HCT116 (cell line): ENCODE data around the gene ADAMTS14. TPM values are rescaled to one million over a fixed set of nuclear protein-coding genes. Genes with fewer than 3 reads are reported as not detected.
"Not testable (repeated sequence)": the region's sequence is repeated elsewhere in the genome, so short reads cannot be mapped to it uniquely, and the experiment has no call there.

Experiments used
- ATAC-seq: fragments of 200-7000 bp; cut with Tn5 transposase; 2 replicates; pipeline ENCODE4 v1.9.1; 2020; ENCODE audit warnings: mild to moderate bottlenecking, moderate library complexity
- BruUV-seq: library from RNA; stranded (reverse); fragments of 400-500 nt; replicated peaks from 2 replicates; lab custom pipeline; 2021; lab: Mats Ljungman, UMichigan
- CTCF ChIA-PET: fragments of 300-600 bp; sonication (Branson Sonifier 250); formaldehyde crosslinking; loops from one replicate; lab custom pipeline; 2021; ENCODE audit warnings: antibody characterized with exemption; lab: Charles Lee
- POLR2A ChIA-PET: fragments of 300-600, 350-600 bp; sonication (Branson Sonifier 250); formaldehyde crosslinking; loops from one replicate; lab custom pipeline; 2021; ENCODE audit warnings: antibody characterized with exemption; lab: Charles Lee
- RAD21 ChIA-PET, 2 experiments: fragments of 300-600 bp; sonication (Branson Sonifier 250); formaldehyde crosslinking; loops; one replicate each; lab custom pipeline; 2023; ENCODE audit warnings: low total read pairs in 2 of 2; ENCODE audit not compliant: uncharacterized antibody in 2 of 2, unreplicated experiment in 2 of 2, low non-redundant PET in 1 of 2; lab: Charles Lee
- DNase-seq: peaks from one replicate; pipeline ENCODE4 v3.0.0-alpha.2; 2010; ENCODE audit warnings: low read depth, low spot score
- H2AFZ ChIP-seq: fragments of 200-600 bp; shearing (Covaris generic), sonication (generic); 2 replicates; pipeline ENCODE4 v1.6.1; 2017; ENCODE audit warnings: low read depth, mixed run types, mixed read lengths, antibody characterized with exemption, low read length; ENCODE audit not compliant: poor library complexity, severe bottlenecking
- H3K27ac ChIP-seq: 2 replicates; pipeline ENCODE4 v1.5.1; 2012; ENCODE audit warnings: low read depth, low read length
- H3K27me3 ChIP-seq: fragments of 200-600 bp; sonication (generic); 2 replicates; pipeline ENCODE4 v1.6.1; 2016; ENCODE audit warnings: mixed run types, low read length, mixed read lengths; ENCODE audit not compliant: insufficient read depth
- H3K36me3 ChIP-seq, 2 experiments: fragments of 200-500 bp in 1 of 2; fragments of 200-600 bp in 1 of 2; sonication (Bioruptor generic) in 1 of 2; sonication (generic) in 1 of 2; 2 replicates each; pipeline versions ENCODE4 v1.5.1 to v1.6.1; 2014 to 2016; ENCODE audit warnings: low read length in 2 of 2, inconsistent platforms in 1 of 2, mixed read lengths in 1 of 2, mixed run types in 1 of 2; ENCODE audit not compliant: insufficient read depth in 2 of 2, control insufficient read depth in 1 of 2
- H3K4me1 ChIP-seq, 2 experiments: fragments of 200-600 bp in 1 of 2; sonication (generic) in 1 of 2; 2 replicates each; pipeline versions ENCODE4 v1.5.1 to v1.6.1; 2012 to 2017; ENCODE audit warnings: low read length in 2 of 2, inconsistent platforms in 1 of 2, mild to moderate bottlenecking in 1 of 2, mixed read lengths in 1 of 2, mixed run types in 1 of 2, moderate library complexity in 1 of 2; ENCODE audit not compliant: insufficient read depth in 2 of 2, control insufficient read depth in 1 of 2
- H3K4me2 ChIP-seq: fragments of 200-600 bp; sonication (generic); 2 replicates; pipeline ENCODE4 v1.6.1; 2017; ENCODE audit warnings: mixed run types, low read length, mixed read lengths
- H3K4me3 ChIP-seq, 2 experiments: fragments of 200-600 bp in 1 of 2; sonication (generic) in 1 of 2; replicated peaks in 1 of 2; 2 replicates each; pipeline ENCODE4 v1.5.1; 2011 to 2016; ENCODE audit warnings: low read length in 2 of 2, control low read depth in 1 of 2, low read depth in 1 of 2, mild to moderate bottlenecking in 1 of 2, mixed read lengths in 1 of 2, mixed run types in 1 of 2
- H3K79me2 ChIP-seq: fragments of 200-600 bp; sonication (generic); 2 replicates; pipeline ENCODE4 v1.6.1; 2017; ENCODE audit warnings: mild to moderate bottlenecking, mixed run types, low read length, moderate library complexity, mixed read lengths; ENCODE audit not compliant: insufficient read depth
- H3K9ac ChIP-seq: fragments of 200-600 bp; sonication (generic); 2 replicates; pipeline ENCODE4 v1.6.1; 2016; ENCODE audit warnings: low read length, mixed read lengths
- H3K9me2 ChIP-seq: fragments of 200-600 bp; sonication (generic), shearing (Covaris generic); 2 replicates; pipeline ENCODE4 v1.6.1; 2017; ENCODE audit warnings: mixed run types, mild to moderate bottlenecking, moderate library complexity; ENCODE audit not compliant: insufficient read depth
- H3K9me3 ChIP-seq, 2 experiments: fragments of 200-500 bp in 1 of 2; fragments of 200-600 bp in 1 of 2; sonication (Bioruptor generic) in 1 of 2; sonication (generic) in 1 of 2; 2 replicates each; pipeline ENCODE4 v1.6.1; 2014 to 2017; ENCODE audit warnings: low read length in 2 of 2, mixed read lengths in 2 of 2, inconsistent platforms in 1 of 2, low read depth in 1 of 2, mild to moderate bottlenecking in 1 of 2, mixed run types in 1 of 2, moderate library complexity in 1 of 2; ENCODE audit not compliant: control insufficient read depth in 1 of 2, insufficient read depth in 1 of 2
- H4K20me1 ChIP-seq: fragments of 200-600 bp; sonication (generic), shearing (Covaris generic); 2 replicates; pipeline ENCODE4 v1.6.1; 2017; ENCODE audit warnings: mixed run types, mild to moderate bottlenecking, moderate library complexity; ENCODE audit not compliant: insufficient read depth
- CBX3 ChIP-seq: IDR thresholded peaks from 2 replicates; pipeline ENCODE4 v1.6.1; 2012; ENCODE audit warnings: low read depth
- EZH2 ChIP-seq: fragments of 200-600 bp; sonication (generic); IDR thresholded peaks from 2 replicates; pipeline ENCODE4 v1.6.1; 2017; ENCODE audit warnings: antibody characterized with exemption, mixed run types
- FOSL1 ChIP-seq: IDR thresholded peaks from 2 replicates; pipeline ENCODE4 v1.6.1; 2012; ENCODE audit warnings: low read depth
- JUND ChIP-seq: IDR thresholded peaks from 2 replicates; pipeline ENCODE4 v1.6.1; 2012
- MAX ChIP-seq: IDR thresholded peaks from 2 replicates; pipeline ENCODE4 v1.6.1; 2012
- POLR2AphosphoS5 ChIP-seq: IDR thresholded peaks from 2 replicates; pipeline ENCODE4 v1.6.1; 2011; ENCODE audit warnings: mild to moderate bottlenecking, low read depth, low read length, moderate library complexity
- SP1 ChIP-seq: IDR thresholded peaks from 2 replicates; pipeline ENCODE4 v1.6.1; 2012; ENCODE audit warnings: low read depth
- intact Hi-C: fragments of 100-400 bp; cut with micrococcal nuclease; formaldehyde crosslinking; loops from 2 replicates; pipeline ENCODE4 v1.10.0; 2022
- total RNA-seq: library from RNA; stranded (reverse); gene quantifications from one replicate; pipeline ENCODE4 v1.2.1, GENCODE V29; 2021; ENCODE audit not compliant: unreplicated experiment

Gene ADAMTS14
- total RNA-seq, 1 experiment from 2014 or later: 13.2 TPM

- ATAC-seq (peak; percentile 99), DNase-seq (peak; percentile 48)
- H4K20me1 ChIP-seq: no peaks in the 10 kb centered on the region
- no peaks in the 10 kb centered on the region for H3K36me3 ChIP-seq
- no peak overlapping the region; a peak in 1 of 4 replicates for H3K4me3 ChIP-seq
- no peaks in the 10 kb centered on the region for H3K27me3 ChIP-seq
- no peaks in the 10 kb centered on the region; a peak in 1 of 4 replicates for H3K9me3 ChIP-seq
- CTCF ChIA-PET: no interaction called here
- H3K79me2 ChIP-seq: no peaks in the 10 kb centered on the region
- no peaks in the 10 kb centered on the region for H3K9me2 ChIP-seq
- TF ChIP-seq FOSL1 (peak; percentile 63), EZH2 (no peak), CBX3 (peak; percentile 3; the same call in 1 of the 2 replicates), JUND (peak; percentile 32; the same call in 1 of the 2 replicates), POLR2AphosphoS5 (peak; percentile 52)
- intact Hi-C loops: no loop called here
- peak overlapping the region; percentile 61 for H3K4me2 ChIP-seq
- peaks cover 16 to 34% of the 10 kb centered on the region in 2 experiments for H3K4me1 ChIP-seq
- H2AFZ ChIP-seq: no peak overlapping the region
- POLR2A ChIA-PET: no interaction called here
- BruUV-seq: TSS peak; percentile 98
- peak overlapping the region; percentile 49 for H3K9ac ChIP-seq
- RAD21 ChIA-PET: no interaction called here
- peak overlapping the region; percentile 45 for H3K27ac ChIP-seq
These were observed 38.3 kb upstream of the ADAMTS14 start for GRCh38 chr10:70634011-70634410.

GRCh38 chr10:70634515-70634914, 37.8 kb upstream of the ADAMTS14 start:
- H3K9me3 ChIP-seq, intact Hi-C loops, H3K27me3 ChIP-seq, H3K4me3 ChIP-seq, BruUV-seq, RAD21 ChIA-PET, H4K20me1 ChIP-seq, H3K36me3 ChIP-seq, H3K9me2 ChIP-seq, CTCF ChIA-PET, POLR2A ChIA-PET, H3K79me2 ChIP-seq: not testable (repeated sequence)
- ATAC-seq: peak; percentile 65
- TF ChIP-seq MAX (peak; percentile 49; the same call in 1 of the 2 replicates), FOSL1 (peak; percentile 52; the same call in 1 of the 2 replicates), SP1 (peak; percentile 62), JUND (peak; percentile 51), CBX3 (peak; percentile 71; the same call in 1 of the 2 replicates)
- peak overlapping the region; percentile 45; the same call in 1 of the 2 replicates for H3K27ac ChIP-seq
- H3K4me2 ChIP-seq: peak overlapping the region; percentile 61
- H2AFZ ChIP-seq: peak overlapping the region; percentile 26
- peaks cover 16 to 34% of the 10 kb centered on the region in 2 experiments for H3K4me1 ChIP-seq
- DNase-seq: peak; percentile 71
- H3K9ac ChIP-seq: 0 out of 2 replicates have a peak overlapping the region, but pooled peaks have one; percentile 49

- H3K9ac ChIP-seq, H4K20me1 ChIP-seq, H3K79me2 ChIP-seq, H3K4me2 ChIP-seq, H3K9me3 ChIP-seq, POLR2A ChIA-PET, H3K9me2 ChIP-seq, H3K27ac ChIP-seq, RAD21 ChIA-PET, H3K4me1 ChIP-seq, DNase-seq, ATAC-seq, H3K4me3 ChIP-seq, BruUV-seq, H2AFZ ChIP-seq, H3K27me3 ChIP-seq, H3K36me3 ChIP-seq, CTCF ChIA-PET, intact Hi-C loops: not testable (repeated sequence)
These were observed 32.5 kb upstream of the ADAMTS14 start for GRCh38 chr10:70639640-70640383.
